Keratinocyte (primary cell): ENCODE measurements around the gene SSBP2. TPM values are rescaled to one million over a fixed set of nuclear protein-coding genes. Genes with fewer than 3 reads are reported as not detected.
A peak's percentile ranks its signal among the peaks of the same experiment; 100 is the strongest.

ENCODE experiments used
- DNase-seq: peaks from one replicate; pipeline ENCODE4 v3.0.0-alpha.2; 2011; ENCODE audit warnings: low read depth, missing footprints, low spot score
- FAIRE-seq: peaks from 2 replicates; lab custom pipeline; 2011; peaks lifted over from hg19 to GRCh38; lab: Jason Lieb, UNC
- H2AFZ ChIP-seq: 2 replicates; pipeline ENCODE4 v1.6.0; 2012; ENCODE audit warnings: low read length, control low read depth, inconsistent platforms; ENCODE audit not compliant: control insufficient read depth
- H3K27ac ChIP-seq: 2 replicates; pipeline ENCODE4 v1.5.1; 2011; ENCODE audit warnings: low read length; ENCODE audit not compliant: control insufficient read depth, insufficient read depth
- H3K27me3 ChIP-seq: 3 replicates; pipeline ENCODE4 v1.6.0; 2011; ENCODE audit warnings: low read length; ENCODE audit not compliant: control insufficient read depth, insufficient read depth; ENCODE audit errors: extremely low read depth
- H3K36me3 ChIP-seq, 2 experiments: 2 replicates in 1 of 2; 3 replicates in 1 of 2; pipeline ENCODE4 v1.5.1; 2011; ENCODE audit warnings: low read length in 2 of 2, mild to moderate bottlenecking in 1 of 2; ENCODE audit not compliant: control insufficient read depth in 2 of 2, insufficient read depth in 2 of 2; ENCODE audit errors: extremely low read depth in 1 of 2
- H3K4me1 ChIP-seq: 3 replicates; pipeline ENCODE4 v1.5.1; 2011; ENCODE audit warnings: low read length; ENCODE audit not compliant: control insufficient read depth, insufficient read depth; ENCODE audit errors: extremely low read depth
- H3K4me2 ChIP-seq: 3 replicates; pipeline ENCODE4 v1.6.0; 2011; ENCODE audit warnings: low read depth, low read length; ENCODE audit not compliant: control insufficient read depth, insufficient read depth; ENCODE audit errors: extremely low read depth
- H3K4me3 ChIP-seq, 3 experiments: fragments of 200-600 bp in 1 of 3; sonication (generic) in 1 of 3; 2 replicates in 2 of 3; 3 replicates in 1 of 3; pipeline ENCODE4 v1.5.1; 2011 to 2016; ENCODE audit warnings: low read length in 3 of 3, mild to moderate bottlenecking in 3 of 3, control low read depth in 2 of 3, inconsistent platforms in 1 of 3, low read depth in 1 of 3, mixed read lengths in 1 of 3, mixed run types in 1 of 3, moderate library complexity in 1 of 3; ENCODE audit not compliant: control insufficient read depth in 2 of 3, insufficient read depth in 2 of 3; ENCODE audit errors: extremely low read depth in 1 of 3
- H3K79me2 ChIP-seq: 2 replicates; pipeline ENCODE4 v1.6.0; 2012; ENCODE audit warnings: low read length; ENCODE audit not compliant: control insufficient read depth, insufficient read depth
- H3K9ac ChIP-seq: 3 replicates; pipeline ENCODE4 v1.6.0; 2011; ENCODE audit warnings: low read length; ENCODE audit not compliant: control insufficient read depth, insufficient read depth; ENCODE audit errors: extremely low read depth
- H3K9me1 ChIP-seq: 3 replicates; pipeline ENCODE4 v1.6.0; 2011; ENCODE audit warnings: low read length; ENCODE audit not compliant: control insufficient read depth, insufficient read depth; ENCODE audit errors: extremely low read depth
- H3K9me3 ChIP-seq: 2 replicates; pipeline ENCODE4 v1.5.1; 2012; ENCODE audit warnings: low read depth, low read length; ENCODE audit not compliant: control insufficient read depth
- H4K20me1 ChIP-seq: 3 replicates; pipeline ENCODE4 v1.6.0; 2011; ENCODE audit warnings: low read length; ENCODE audit not compliant: control insufficient read depth, insufficient read depth; ENCODE audit errors: extremely low read depth
- EZH2 ChIP-seq: IDR thresholded peaks from one replicate; pipeline ENCODE4 v1.6.1; 2012; ENCODE audit warnings: inconsistent platforms, mild to moderate bottlenecking, low read length, moderate library complexity
- dilution Hi-C: fragments of 300-500 bp; cut with MboI; formaldehyde crosslinking; loops from one replicate; pipeline ENCODE4 v1.7.0; 2020; ENCODE audit warnings: low sequenced_read_pairs; ENCODE audit not compliant: extremely low pct_ligation_motif_present
- polyA plus RNA-seq, 5 experiments: library from polyadenylated mRNA; depleted of rRNA in 3 of 5; stranded (reverse) in 3 of 5; stranded (forward) in 1 of 5; unstranded in 1 of 5; fragments of >200 nt; gene quantifications; 1 replicate in 1 of 5; 2 replicates in 3 of 5; 3 replicates in 1 of 5; pipeline versions ENCODE4 v1.2.1 to v1.2.3, GENCODE V29; 2011 to 2012; ENCODE audit warnings: missing spikeins in 2 of 5, low read depth in 1 of 5, low replicate concordance in 1 of 5
- TF ChIP-seq, protein P1 (sequence below), 3 experiments: IDR thresholded peaks in 1 of 3; conservative IDR thresholded peaks in 1 of 3; optimal IDR thresholded peaks in 1 of 3; 2 replicates in 2 of 3; 3 replicates in 1 of 3; pipeline versions ENCODE3 to v1.5.1; 2011; ENCODE audit warnings: low read length in 3 of 3, mild to moderate bottlenecking in 3 of 3, moderate library complexity in 2 of 3, control low read depth in 1 of 3, inconsistent platforms in 1 of 3; ENCODE audit not compliant: insufficient read depth in 2 of 3; ENCODE audit errors: extremely low read depth in 1 of 3

The SSBP2 gene
- polyA plus RNA-seq, 1 donor (not counting 4 experiments of a cell fraction or from before 2014, with no cell fraction given) = 14.6 TPM

DNA sequence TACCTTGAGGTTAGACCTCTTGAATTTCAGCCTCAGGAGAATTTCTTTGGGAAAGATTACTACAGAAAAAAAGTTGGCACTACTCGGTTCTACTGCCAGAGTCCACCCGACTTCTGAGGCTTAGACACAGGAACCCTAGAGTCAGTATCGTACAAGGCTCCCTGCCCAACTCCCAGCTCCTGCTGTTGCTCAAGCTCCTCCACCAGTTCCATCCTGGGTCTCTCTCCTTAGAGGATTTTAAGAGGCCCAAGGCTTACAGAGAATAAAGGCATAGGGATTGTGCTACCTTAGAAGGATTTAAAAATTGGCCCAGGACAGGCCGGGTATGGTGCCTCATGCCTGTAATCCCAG, 29.0 kb upstream of the SSBP2 start:
- Histone ChIP-seq H3K36me3 (no peaks in the 10 kb centered on the region), H3K4me1 (peaks cover 13% of the 10 kb centered on the region), H3K9me3 (no peaks in the 10 kb centered on the region), H3K27me3 (no peaks in the 10 kb centered on the region), H3K27ac (no peak overlapping the region), H2AFZ (peak overlapping the region; percentile 91), H3K4me2 (no peak overlapping the region), H4K20me1 (no peaks in the 10 kb centered on the region), H3K4me3 (no peak overlapping the region), H3K79me2 (no peaks in the 10 kb centered on the region), H3K9me1 (no peaks in the 10 kb centered on the region), H3K9ac (no peak overlapping the region)
- TF ChIP-seq, protein P1, sequence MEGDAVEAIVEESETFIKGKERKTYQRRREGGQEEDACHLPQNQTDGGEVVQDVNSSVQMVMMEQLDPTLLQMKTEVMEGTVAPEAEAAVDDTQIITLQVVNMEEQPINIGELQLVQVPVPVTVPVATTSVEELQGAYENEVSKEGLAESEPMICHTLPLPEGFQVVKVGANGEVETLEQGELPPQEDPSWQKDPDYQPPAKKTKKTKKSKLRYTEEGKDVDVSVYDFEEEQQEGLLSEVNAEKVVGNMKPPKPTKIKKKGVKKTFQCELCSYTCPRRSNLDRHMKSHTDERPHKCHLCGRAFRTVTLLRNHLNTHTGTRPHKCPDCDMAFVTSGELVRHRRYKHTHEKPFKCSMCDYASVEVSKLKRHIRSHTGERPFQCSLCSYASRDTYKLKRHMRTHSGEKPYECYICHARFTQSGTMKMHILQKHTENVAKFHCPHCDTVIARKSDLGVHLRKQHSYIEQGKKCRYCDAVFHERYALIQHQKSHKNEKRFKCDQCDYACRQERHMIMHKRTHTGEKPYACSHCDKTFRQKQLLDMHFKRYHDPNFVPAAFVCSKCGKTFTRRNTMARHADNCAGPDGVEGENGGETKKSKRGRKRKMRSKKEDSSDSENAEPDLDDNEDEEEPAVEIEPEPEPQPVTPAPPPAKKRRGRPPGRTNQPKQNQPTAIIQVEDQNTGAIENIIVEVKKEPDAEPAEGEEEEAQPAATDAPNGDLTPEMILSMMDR (optimal IDR thresholded peaks at IDR 0.05 in 1 of 3, IDR thresholded peaks at IDR 0.05 in 1 of 3, conservative IDR thresholded peaks at IDR 0.05 in 1 of 3; ENCODE audit: extremely low read depth in 1 of 3, insufficient read depth in 2 of 3, low read length in 3 of 3) = no peak
- no peak for TF ChIP-seq EZH2
- no peak for DNase-seq
- peak; percentile 48 for FAIRE-seq
- dilution Hi-C loops = no loop called here

DNA sequence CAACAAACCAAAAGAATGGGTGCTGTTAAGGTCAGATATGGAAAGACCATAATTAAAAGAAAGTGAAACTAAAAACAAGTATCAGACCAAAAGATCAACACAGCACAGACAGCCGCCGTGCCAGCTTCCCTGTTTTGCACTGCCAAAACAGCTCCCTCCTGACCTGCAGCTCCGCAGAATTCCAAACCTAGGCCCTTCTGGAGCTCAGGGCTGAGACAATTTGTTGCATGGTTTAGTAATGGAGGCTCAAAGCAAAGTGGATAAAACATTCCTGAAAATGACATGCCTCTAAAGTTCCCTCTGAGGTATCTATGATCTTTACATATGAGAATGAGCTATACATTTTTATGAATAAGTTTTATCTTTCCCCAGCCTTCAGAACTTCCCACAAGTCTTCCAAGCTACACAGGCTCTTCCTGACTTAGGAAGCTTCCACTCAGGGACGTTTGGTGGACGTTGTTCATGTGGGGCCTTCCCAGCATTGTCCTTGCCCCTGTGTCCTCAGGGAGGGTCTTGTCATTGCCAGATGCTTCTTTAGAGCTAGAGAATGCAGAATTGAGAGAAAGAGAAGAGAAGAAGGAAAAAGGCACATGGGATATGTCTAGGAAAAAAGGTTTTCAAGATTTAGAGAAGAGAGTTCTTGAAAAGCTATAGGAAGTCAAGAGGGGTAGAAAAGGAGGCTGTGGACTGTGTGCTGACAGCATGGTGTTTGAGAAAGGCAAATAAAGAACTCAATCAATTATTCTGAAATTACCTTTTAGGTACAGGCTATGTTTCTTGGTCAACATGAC, 28.4 kb upstream of the SSBP2 start:
- Histone ChIP-seq H3K9ac (peak overlapping the region; percentile 46), H3K4me1 (peaks cover 13% of the 10 kb centered on the region), H3K9me3 (no peaks in the 10 kb centered on the region), H3K79me2 (no peaks in the 10 kb centered on the region), H3K4me2 (peak overlapping the region; percentile 87), H3K27ac (peak overlapping the region; percentile 35), H3K4me3 (peak overlapping the region in 2 of 3 experiments; percentile 48 to 56), H4K20me1 (no peaks in the 10 kb centered on the region), H3K9me1 (no peaks in the 10 kb centered on the region), H3K36me3 (no peaks in the 10 kb centered on the region), H2AFZ (peak overlapping the region; percentile 91), H3K27me3 (no peaks in the 10 kb centered on the region)
- TF ChIP-seq, protein P1 (optimal IDR thresholded peaks at IDR 0.05 in 1 of 3, IDR thresholded peaks at IDR 0.05 in 1 of 3, conservative IDR thresholded peaks at IDR 0.05 in 1 of 3; ENCODE audit: extremely low read depth in 1 of 3, insufficient read depth in 2 of 3, low read length in 3 of 3) = no peak
- no peak for TF ChIP-seq EZH2
- no peak for DNase-seq
- dilution Hi-C loops = no loop called here
- FAIRE-seq = peak; percentile 26
